VCaP (cell line): ENCODE results near the gene CEP41.

Experiments
- H3K27ac ChIP-seq: fragments of 450-650 bp; 2 replicates; pipeline ENCODE4 v1.5.1; 2017
- CTCF ChIP-seq: fragments of 450-650 bp; conservative IDR thresholded peaks from 2 replicates; pipeline ENCODE4 v1.5.1; 2017; ENCODE audit warnings: mild to moderate bottlenecking, moderate library complexity

The CEP41 gene

GRCh38 chr7:130436253-130436652, 4.6 kb downstream of the CEP41 start:
- no peak overlapping the region for H3K27ac ChIP-seq
- no peak for TF ChIP-seq CTCF

- TF ChIP-seq CTCF, result no peak
- H3K27ac ChIP-seq, result no peak overlapping the region
Observed at GRCh38 chr7:130435311-130435854, 5.4 kb downstream of the CEP41 start.

- no peak for TF ChIP-seq CTCF
- H3K27ac ChIP-seq, result no peak overlapping the region
Observed at GRCh38 chr7:130433301-130433700, 7.5 kb downstream of the CEP41 start.

- H3K27ac ChIP-seq, result no peak overlapping the region
- TF ChIP-seq CTCF, result no peak
Observed at GRCh38 chr7:130432886-130433285, 7.9 kb downstream of the CEP41 start.

- no peak overlapping the region for H3K27ac ChIP-seq
- no peak for TF ChIP-seq CTCF
Observed at GRCh38 chr7:130430841-130431666, 9.8 kb downstream of the CEP41 start.

- TF ChIP-seq CTCF, result no peak
- H3K27ac ChIP-seq, result no peak overlapping the region
Observed at GRCh38 chr7:130430115-130430514, 10.7 kb downstream of the CEP41 start.

GRCh38 chr7:130429019-130429418, 11.8 kb downstream of the CEP41 start:
- no peak for TF ChIP-seq CTCF
- no peak overlapping the region for H3K27ac ChIP-seq
